IMR-90 (cell line): Measurements from ENCODE around the gene DLL4. TPM values are rescaled to one million over a fixed set of nuclear protein-coding genes. Genes with fewer than 3 reads are reported as not detected.

Experiments
- BHLHE40 ChIP-seq: fragments of 150-350 bp; IDR thresholded peaks from 2 replicates; pipeline ENCODE4 v1.6.1; 2016; ENCODE audit warnings: mild to moderate bottlenecking, low read depth, low read length
- RAD21 ChIP-seq: IDR thresholded peaks from 2 replicates; pipeline ENCODE4 v1.6.1; 2012; ENCODE audit warnings: low read length, improper control_type of control experiment
- polyA plus RNA-seq, 3 experiments: library from polyadenylated mRNA; depleted of rRNA; stranded (reverse); fragments of >200 nt; gene quantifications; 2 replicates each; pipeline ENCODE4 v1.2.3, GENCODE V29; 2012; ENCODE audit warnings: low replicate concordance in 1 of 3
- total RNA-seq: library from RNA; depleted of rRNA; stranded (reverse); fragments of >200 nt; gene quantifications from 2 replicates; pipeline ENCODE4 v1.2.3, GENCODE V29; 2012

Gene DLL4
- total and polyA plus RNA-seq, 2 of the 4 experiments (the other 2 are of a cell fraction) = 1.8 to 3.4 TPM

DNA sequence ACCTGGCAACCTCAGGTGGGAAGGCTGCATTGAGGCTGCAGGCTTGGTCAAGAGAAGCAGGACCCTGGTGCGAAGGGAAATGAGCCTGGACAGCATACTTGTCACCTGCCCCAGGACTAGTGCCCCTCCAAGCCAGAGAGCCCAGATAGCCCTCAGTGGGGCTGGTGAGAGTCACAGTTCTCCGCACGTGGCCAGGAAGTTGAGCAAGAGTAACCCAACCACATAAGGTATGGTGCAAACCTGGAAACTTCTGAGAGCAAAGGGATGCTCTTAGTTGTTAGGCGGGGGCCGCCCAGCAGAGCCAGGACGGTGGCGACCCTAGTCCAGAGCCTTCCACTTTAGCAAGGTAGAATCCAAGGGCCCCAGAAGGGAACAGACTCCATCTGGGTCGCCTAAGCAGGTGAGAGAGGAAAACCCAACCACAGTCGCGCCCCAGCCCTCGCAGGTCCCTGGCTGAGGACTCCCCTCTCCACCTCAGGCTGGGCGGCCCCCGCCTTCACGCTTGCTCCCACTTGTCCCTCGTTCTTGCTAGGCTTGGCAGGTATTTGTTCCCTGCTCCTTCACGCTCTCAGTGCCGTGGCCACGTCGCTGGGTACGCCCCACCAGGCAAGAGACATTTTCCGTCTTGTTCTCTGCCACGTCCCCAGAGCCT, 36.0 kb upstream of the DLL4 start (continued):
- TF ChIP-seq BHLHE40 (no peak), RAD21 (no peak)
